SW 1271 (cell line): Measurements from ENCODE around the gene CSMD2.

Source experiments
- DNase-seq, 2 experiments: peaks; one replicate each; lab custom pipeline; 2025; lab: John Stamatoyannopoulos, UW

Gene CSMD2

GRCh38 chr1:33714421-33714820 is 450.6 kb downstream of the CSMD2 start:
- no peak for DNase-seq

GRCh38 chr1:33713058-33713877 is 451.8 kb downstream of the CSMD2 start:
- DNase-seq: no peak

GRCh38 chr1:33712186-33712585 is 452.8 kb downstream of the CSMD2 start:
- no peak for DNase-seq

GRCh38 chr1:33711511-33711910 is 453.5 kb downstream of the CSMD2 start:
- DNase-seq: no peak

GRCh38 chr1:33710967-33711366 is 454.1 kb downstream of the CSMD2 start:
- DNase-seq: no peak

- no peak for DNase-seq
Observed at GRCh38 chr1:33709783-33710718, 455.0 kb downstream of the CSMD2 start.

- DNase-seq: no peak
Observed at GRCh38 chr1:33709174-33709782, 455.8 kb downstream of the CSMD2 start.

GRCh38 chr1:33706634-33707255 is 458.3 kb downstream of the CSMD2 start:
- DNase-seq: no peak

- DNase-seq: no peak
Observed at GRCh38 chr1:33703464-33703863, 461.6 kb downstream of the CSMD2 start.

- DNase-seq: no peak
Observed at GRCh38 chr1:33698361-33699035, 466.5 kb downstream of the CSMD2 start.

- no peak for DNase-seq
Observed at GRCh38 chr1:33697816-33698215, 467.2 kb downstream of the CSMD2 start.

- DNase-seq: no peak
Observed at GRCh38 chr1:33696962-33697361, 468.1 kb downstream of the CSMD2 start.

GRCh38 chr1:33696311-33696710 is 468.7 kb downstream of the CSMD2 start:
- DNase-seq: no peak

GRCh38 chr1:33692206-33693188 is 472.5 kb downstream of the CSMD2 start:
- DNase-seq: no peak

GRCh38 chr1:33687000-33687399 is 478.0 kb downstream of the CSMD2 start:
- DNase-seq: no peak

- DNase-seq: no peak
Observed at GRCh38 chr1:33686551-33686950, 478.5 kb downstream of the CSMD2 start.

- DNase-seq: no peak
Observed at GRCh38 chr1:33685256-33685655, 479.8 kb downstream of the CSMD2 start.

GRCh38 chr1:33684396-33685179 is 480.4 kb downstream of the CSMD2 start:
- DNase-seq: no peak

GRCh38 chr1:33683913-33684312 is 481.1 kb downstream of the CSMD2 start:
- no peak for DNase-seq
